H9 (cell line): Measurements from ENCODE around the gene TRIP11. TPM values are rescaled to one million over a fixed set of nuclear protein-coding genes. Genes with fewer than 3 reads are reported as not detected.

ENCODE experiments used
- DNase-seq: peaks from one replicate; pipeline ENCODE4 v3.0.0-alpha.2; 2017
- H2AFZ ChIP-seq: one replicate; pipeline ENCODE4 v1.6.1; 2013; ENCODE audit warnings: mild to moderate bottlenecking, low read length, control low read depth, moderate library complexity
- H2AK5ac ChIP-seq: 2 replicates; pipeline ENCODE4 v1.6.1; 2013; ENCODE audit warnings: low read length, control low read depth, mixed read lengths; ENCODE audit not compliant: insufficient read length
- H2BK120ac ChIP-seq: one replicate; pipeline ENCODE4 v1.6.1; 2013; ENCODE audit warnings: low read depth, mild to moderate bottlenecking, low read length, control low read depth, inconsistent platforms; ENCODE audit not compliant: poor library complexity, severe bottlenecking
- H2BK12ac ChIP-seq: 2 replicates; pipeline ENCODE4 v1.6.1; 2013; ENCODE audit warnings: low read length, control low read depth, mixed read lengths, low read depth; ENCODE audit not compliant: insufficient read length
- H2BK15ac ChIP-seq: 2 replicates; pipeline ENCODE4 v1.6.1; 2013; ENCODE audit warnings: low read depth, low read length, control low read depth
- H2BK20ac ChIP-seq: one replicate; pipeline ENCODE4 v1.6.1; 2013; ENCODE audit warnings: low read depth, mild to moderate bottlenecking, low read length, control low read depth, inconsistent platforms; ENCODE audit not compliant: poor library complexity, severe bottlenecking
- H2BK5ac ChIP-seq: 2 replicates; pipeline ENCODE4 v1.6.1; 2013; ENCODE audit warnings: low read length, control low read depth, mixed read lengths; ENCODE audit not compliant: insufficient read length
- H3K14ac ChIP-seq: 2 replicates; pipeline ENCODE4 v1.6.1; 2013; ENCODE audit warnings: low read length, control low read depth; ENCODE audit not compliant: insufficient read depth
- H3K18ac ChIP-seq: 2 replicates; pipeline ENCODE4 v1.6.1; 2013; ENCODE audit warnings: low read depth, mild to moderate bottlenecking, mixed read lengths, low read length, control low read depth; ENCODE audit not compliant: insufficient read length
- H3K23ac ChIP-seq: 2 replicates; pipeline ENCODE4 v1.6.1; 2013; ENCODE audit warnings: low read length, control low read depth, mixed read lengths, low read depth; ENCODE audit not compliant: insufficient read length
- H3K23me2 ChIP-seq: 2 replicates; pipeline ENCODE4 v1.6.1; 2013; ENCODE audit warnings: low read depth, mild to moderate bottlenecking, mixed read lengths, low read length, control low read depth; ENCODE audit not compliant: insufficient read length, poor library complexity, severe bottlenecking
- H3K27ac ChIP-seq: 2 replicates; pipeline ENCODE4 v1.5.1; 2013; ENCODE audit warnings: low read length, control low read depth, mixed read lengths, low read depth; ENCODE audit not compliant: insufficient read length
- H3K27me3 ChIP-seq: 2 replicates; pipeline ENCODE4 v1.6.1; 2013; ENCODE audit warnings: low read length, control low read depth, inconsistent platforms; ENCODE audit not compliant: insufficient read depth
- H3K4ac ChIP-seq: 2 replicates; pipeline ENCODE4 v1.6.1; 2013; ENCODE audit warnings: low read depth, mild to moderate bottlenecking, control low read depth, inconsistent platforms, low read length, moderate library complexity
- H3K4me1 ChIP-seq: 2 replicates; pipeline ENCODE4 v1.6.1; 2013; ENCODE audit warnings: low read length, control low read depth, inconsistent platforms; ENCODE audit not compliant: insufficient read depth
- H3K4me2 ChIP-seq: 2 replicates; pipeline ENCODE4 v1.6.1; 2013; ENCODE audit warnings: low read length, control low read depth, mixed read lengths; ENCODE audit not compliant: insufficient read length, insufficient read depth
- H3K56ac ChIP-seq: 2 replicates; pipeline ENCODE4 v1.6.1; 2013; ENCODE audit warnings: low read depth, mild to moderate bottlenecking, mixed read lengths, low read length, control low read depth; ENCODE audit not compliant: insufficient read length
- H3K79me1 ChIP-seq: 2 replicates; pipeline ENCODE4 v1.6.1; 2013; ENCODE audit warnings: low read depth, mild to moderate bottlenecking, moderate library complexity, low read length, control low read depth, inconsistent platforms; ENCODE audit not compliant: insufficient read depth, poor library complexity, severe bottlenecking
- H3K79me2 ChIP-seq: 2 replicates; pipeline ENCODE4 v1.6.1; 2013; ENCODE audit warnings: low read length, control low read depth, inconsistent platforms; ENCODE audit not compliant: insufficient read depth
- H3K9ac ChIP-seq: 2 replicates; pipeline ENCODE4 v1.6.1; 2013; ENCODE audit warnings: low read length, control low read depth, mixed read lengths; ENCODE audit not compliant: insufficient read length; ENCODE audit errors: extremely low read depth
- H3K9me3 ChIP-seq: one replicate; pipeline ENCODE4 v1.6.1; 2013; ENCODE audit warnings: low read depth, low read length, inconsistent platforms; ENCODE audit not compliant: control insufficient read depth
- H3T11ph ChIP-seq: one replicate; pipeline ENCODE4 v1.6.1; 2013; ENCODE audit warnings: mild to moderate bottlenecking, low read length, control low read depth, inconsistent platforms
- H4K20me1 ChIP-seq: one replicate; pipeline ENCODE4 v1.6.1; 2013; ENCODE audit not compliant: control insufficient read depth, insufficient read length, insufficient read depth
- H4K5ac ChIP-seq: 2 replicates; pipeline ENCODE4 v1.6.1; 2013; ENCODE audit warnings: low read depth, mild to moderate bottlenecking, mixed read lengths, low read length, control low read depth; ENCODE audit not compliant: insufficient read length
- H4K8ac ChIP-seq: replicated peaks from 2 replicates; pipeline ENCODE4 v1.6.1; 2013; ENCODE audit warnings: low read length, control low read depth, mixed read lengths, low read depth; ENCODE audit not compliant: insufficient read length
- H4K91ac ChIP-seq: 2 replicates; pipeline ENCODE4 v1.6.1; 2013; ENCODE audit warnings: low read depth, mild to moderate bottlenecking, moderate library complexity, mixed read lengths, low read length, control low read depth; ENCODE audit not compliant: insufficient read length
- H3K27ac Mint-ChIP-seq, 3 experiments: 2 replicates in 2 of 3; 3 replicates in 1 of 3; pipeline ENCODE4 v1.8.0; 2020 to 2021; ENCODE audit warnings: mixed read lengths in 3 of 3, mild to moderate bottlenecking in 1 of 3, moderate library complexity in 1 of 3
- H3K27me3 Mint-ChIP-seq: 2 replicates; pipeline ENCODE4 v1.8.0; 2021; ENCODE audit warnings: low read depth, mild to moderate bottlenecking, moderate library complexity, mixed read lengths
- H3K36me3 Mint-ChIP-seq, 3 experiments: 2 replicates in 2 of 3; 3 replicates in 1 of 3; pipeline ENCODE4 v1.8.0; 2020 to 2021; ENCODE audit warnings: low read depth in 3 of 3, mixed read lengths in 3 of 3; ENCODE audit not compliant: insufficient read depth in 1 of 3
- H3K4me1 Mint-ChIP-seq, 2 experiments: 2 replicates each; pipeline ENCODE4 v1.8.0; 2020; ENCODE audit warnings: mixed read lengths in 2 of 2
- H3K4me3 Mint-ChIP-seq, 2 experiments: 2 replicates in 1 of 2; 3 replicates in 1 of 2; pipeline ENCODE4 v1.8.0; 2020 to 2021; ENCODE audit warnings: mild to moderate bottlenecking in 2 of 2, mixed read lengths in 2 of 2, moderate library complexity in 1 of 2
- H3K9me3 Mint-ChIP-seq, 2 experiments: 2 replicates in 1 of 2; 3 replicates in 1 of 2; pipeline ENCODE4 v1.8.0; 2020; ENCODE audit warnings: mild to moderate bottlenecking in 2 of 2, mixed read lengths in 2 of 2, moderate library complexity in 1 of 2
- CTCF ChIP-seq: fragments of 200-600 bp; sonication (generic); conservative IDR thresholded peaks from 3 replicates; pipeline ENCODE4 v1.8.0; 2021; ENCODE audit warnings: antibody characterized with exemption, mild to moderate bottlenecking
- WGBS: extraction: QIAGEN DNeasy Blood & Tissue Kit; methylation state at CpG from one replicate; pipeline ENCODE4 v1.1.7; 2013; ENCODE audit warnings: missing lambda C conversion rate, low lambda C conversion rate, mixed read lengths; ENCODE audit not compliant: insufficient read length; ENCODE audit errors: extremely low coverage; 5-methylcytosine and 5-hydroxymethylcytosine counted together
- total RNA-seq: library from RNA; stranded (reverse); gene quantifications from 2 replicates; pipeline ENCODE4 v1.2.1, GENCODE V29; 2021

Gene TRIP11
- total RNA-seq, 1 experiment from 2014 or later: 33.5 TPM

GRCh38 chr14:91925727-91926121, 114.1 kb downstream of the TRIP11 start:
- Histone ChIP-seq H2BK5ac (no peak overlapping the region), H3K79me2 (no peaks in the 10 kb centered on the region), H2BK15ac (no peak overlapping the region), H3K23ac (no peak overlapping the region), H3K56ac (no peak overlapping the region), H3K4ac (no peak overlapping the region), H3K27ac (no peak overlapping the region), H3K9me3 (no peaks in the 10 kb centered on the region), H3K23me2 (no peaks in the 10 kb centered on the region), H3K79me1 (no peaks in the 10 kb centered on the region), H3K4me1 (no peaks in the 10 kb centered on the region), H3K9ac (no peak overlapping the region), H2AFZ (no peak overlapping the region), H3K18ac (no peak overlapping the region), H3K14ac (no peak overlapping the region), H4K8ac (no peak overlapping the region), H3K27me3 (no peaks in the 10 kb centered on the region), H2BK12ac (no peak overlapping the region), H3K4me2 (no peak overlapping the region), H2AK5ac (no peak overlapping the region), H4K20me1 (no peaks in the 10 kb centered on the region), H3T11ph (no peak overlapping the region), H2BK120ac (no peak overlapping the region), H2BK20ac (no peak overlapping the region), H4K91ac (no peak overlapping the region), H4K5ac (no peak overlapping the region)
- DNase-seq: no peak
- Mint-ChIP-seq H3K4me1 (peaks cover 4 to 8% of the 10 kb centered on the region in 2 experiments; a peak in 3 of 4 replicates), H3K9me3 (no peaks in the 10 kb centered on the region), H3K4me3 (no peak overlapping the region), H3K36me3 (no peaks in the 10 kb centered on the region), H3K27me3 (no peaks in the 10 kb centered on the region), H3K27ac (no peak overlapping the region)
- WGBS: no CpG with 5 or more reads among the region's 10 CpGs
- TF ChIP-seq CTCF: no peak
